Activated T-cell treated with anti-CD3 and anti-CD28 coated beads for 24 hours (primary cell): ENCODE results near the gene CTTNBP2NL.
"Not testable (repeated sequence)": the region's sequence is repeated elsewhere in the genome, so short reads cannot be mapped to it uniquely, and the experiment has no call there.

ENCODE experiments used
- DNase-seq: peaks from one replicate; pipeline ENCODE4 v3.0.0-alpha.2; 2020; ENCODE audit warnings: low read depth

CTTNBP2NL gene

DNA sequence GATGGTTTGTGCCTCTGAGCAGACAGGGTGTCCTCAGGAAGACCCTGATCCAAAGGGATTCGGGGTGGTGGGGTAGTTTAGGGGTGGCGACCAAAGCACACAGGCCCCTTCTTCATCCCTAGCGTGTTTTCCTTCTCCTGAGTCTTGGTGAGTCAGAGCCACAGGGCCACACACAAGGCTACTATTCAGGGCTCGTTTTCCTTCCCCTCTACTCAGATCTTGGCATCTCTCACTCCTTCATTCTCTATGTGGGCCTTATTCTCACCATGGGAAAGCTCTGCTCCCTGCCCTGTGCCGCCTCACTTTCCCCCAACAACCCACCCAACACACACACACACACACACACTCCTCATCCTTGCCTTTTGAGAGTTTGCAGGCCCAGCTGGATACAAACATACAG is 69.1 kb downstream of the CTTNBP2NL start:
- no peak for DNase-seq

DNA sequence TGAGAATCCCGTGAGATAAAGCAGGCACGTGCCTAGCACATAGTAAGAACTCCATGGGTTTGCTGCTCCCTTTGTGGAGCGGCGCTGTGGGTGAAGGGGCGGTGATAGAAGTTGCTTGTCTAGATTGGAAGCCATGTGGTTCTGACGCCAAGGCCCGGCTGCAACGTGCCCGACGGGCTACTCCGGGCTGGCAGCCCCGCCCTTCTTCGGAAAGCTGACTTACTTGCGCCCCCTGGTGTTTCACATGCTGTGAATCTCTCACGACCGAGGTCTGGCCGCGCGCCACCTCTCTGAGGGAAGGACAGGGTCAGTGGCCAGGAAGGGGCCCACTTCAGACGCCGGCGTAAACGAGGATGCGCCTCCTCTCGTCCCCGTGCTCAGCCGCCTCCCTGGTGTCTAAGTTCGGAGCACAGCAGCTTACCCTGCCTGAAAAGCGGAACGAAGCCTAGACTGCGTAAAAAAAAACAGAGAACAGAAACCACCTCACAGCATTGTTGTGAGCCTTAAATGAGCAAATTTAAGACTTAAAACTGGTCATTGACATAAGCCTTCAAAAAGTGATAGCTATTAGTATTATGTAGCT is 70.2 kb downstream of the CTTNBP2NL start:
- peak; percentile 84 for DNase-seq

DNA sequence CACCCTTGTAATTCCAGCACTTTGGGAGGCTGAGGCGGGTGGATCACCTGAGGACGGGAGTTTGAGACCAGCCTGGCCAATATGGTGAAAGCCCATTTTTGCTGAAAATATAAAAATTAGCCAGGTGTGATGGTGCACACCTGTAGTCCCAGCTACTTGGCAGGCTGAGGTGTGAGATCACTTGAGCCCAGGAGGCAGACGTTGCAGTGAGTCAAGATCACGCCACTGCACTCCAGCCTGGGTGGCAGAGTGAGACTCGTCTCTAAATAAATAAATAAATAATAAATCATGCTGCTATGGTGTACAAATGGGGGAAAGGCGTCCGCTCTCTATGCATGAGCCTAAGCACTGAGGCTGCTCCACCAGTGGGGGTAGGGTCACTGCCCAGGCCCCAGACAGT is 74.3 kb downstream of the CTTNBP2NL start:
- not testable (repeated sequence) for DNase-seq

DNA sequence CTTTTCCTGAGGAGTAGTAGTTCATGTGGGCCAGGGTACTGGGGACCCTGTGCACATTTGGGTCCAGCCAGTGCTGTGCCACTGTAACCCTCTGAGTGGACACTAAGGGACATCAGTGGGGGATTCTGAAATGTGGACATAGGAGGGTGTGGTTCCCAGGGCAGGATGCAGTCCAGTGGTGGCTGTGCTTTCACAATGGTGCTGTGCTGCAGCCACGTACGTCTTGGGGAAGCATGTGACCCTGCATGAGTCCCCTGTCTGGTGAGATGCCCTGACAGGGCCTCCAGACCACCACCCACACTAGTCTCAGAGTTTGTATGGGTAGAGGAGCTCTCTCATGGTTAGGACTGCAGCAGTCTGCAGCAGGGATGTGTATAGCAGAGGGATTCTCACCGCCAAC is 75.0 kb downstream of the CTTNBP2NL start:
- no peak for DNase-seq

DNA sequence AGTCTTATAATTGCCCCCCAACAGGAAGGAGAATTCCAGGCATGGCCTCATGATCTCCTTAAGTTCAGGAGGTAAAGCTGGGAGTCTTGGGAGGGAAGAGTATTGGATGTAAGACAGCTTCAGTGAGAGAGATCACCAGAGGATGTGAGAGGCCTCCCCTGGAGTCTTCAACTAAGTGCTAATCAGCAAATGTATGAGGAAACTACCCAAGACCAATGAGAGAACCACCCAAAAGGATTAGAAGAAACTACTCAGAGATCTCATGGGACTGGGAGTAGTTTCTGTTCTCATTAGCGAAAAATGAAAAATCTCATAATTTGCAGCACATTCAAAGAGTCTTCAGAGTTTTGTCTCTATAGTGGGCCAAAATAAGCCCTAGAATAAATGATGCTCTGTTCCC is 76.1 kb downstream of the CTTNBP2NL start:
- no peak for DNase-seq

DNA sequence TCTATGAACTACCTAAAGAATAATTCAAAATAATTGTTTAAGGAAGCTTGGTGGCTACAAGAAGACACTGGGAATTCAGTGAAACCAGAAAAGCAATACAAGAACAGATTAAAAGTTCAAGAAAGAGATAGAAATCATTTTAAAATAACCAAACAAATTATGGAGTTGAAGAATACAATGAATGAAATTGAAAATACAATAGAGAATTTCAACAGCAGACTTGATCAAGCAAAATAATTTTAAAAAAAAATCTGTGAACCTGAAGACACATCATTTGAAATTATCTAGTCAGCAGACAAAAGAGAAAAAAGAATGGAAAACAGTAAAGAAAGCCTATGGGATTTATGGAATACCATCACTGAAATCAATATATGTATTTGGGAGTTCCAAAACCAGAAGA is 81.5 kb downstream of the CTTNBP2NL start:
- no peak for DNase-seq

DNA sequence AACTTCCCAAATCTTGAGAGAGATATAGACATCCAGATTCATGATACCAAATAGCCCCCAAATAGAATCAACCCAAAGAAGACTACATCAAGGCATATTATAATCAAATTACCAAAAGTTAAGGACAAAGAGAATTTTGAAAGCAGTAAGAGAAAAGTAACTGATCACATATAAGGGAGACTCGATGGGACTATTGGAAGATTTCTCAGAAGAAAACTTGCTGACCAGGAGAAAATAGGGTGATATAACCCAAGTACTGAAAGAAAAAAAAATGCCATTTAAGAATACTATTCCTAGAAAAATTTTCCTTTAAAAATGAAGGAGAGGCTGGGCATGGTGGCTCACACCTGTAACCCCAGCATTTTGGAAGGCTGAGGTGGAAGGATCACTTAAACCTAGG is 82.3 kb downstream of the CTTNBP2NL start:
- DNase-seq, result no peak

DNA sequence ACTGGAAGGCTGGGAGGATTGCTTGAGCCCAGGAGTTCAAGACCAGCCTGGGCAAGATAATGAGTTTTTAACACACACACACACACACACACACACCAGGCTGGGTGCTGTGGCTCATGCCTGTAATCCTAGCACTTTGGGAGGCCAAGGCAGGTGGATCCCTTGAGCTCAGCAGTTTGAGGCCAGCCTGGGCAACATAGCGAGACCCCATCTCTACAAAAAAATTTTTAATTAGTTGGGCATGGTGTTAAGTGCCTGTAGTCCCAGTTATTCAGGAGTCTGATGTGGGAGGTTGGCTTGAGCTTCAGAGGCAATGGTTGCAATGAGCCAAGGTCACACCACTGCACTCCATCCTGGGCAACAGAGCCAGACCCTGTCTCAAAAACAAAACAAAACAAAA is 90.0 kb downstream of the CTTNBP2NL start:
- DNase-seq, result not testable (repeated sequence)

DNA sequence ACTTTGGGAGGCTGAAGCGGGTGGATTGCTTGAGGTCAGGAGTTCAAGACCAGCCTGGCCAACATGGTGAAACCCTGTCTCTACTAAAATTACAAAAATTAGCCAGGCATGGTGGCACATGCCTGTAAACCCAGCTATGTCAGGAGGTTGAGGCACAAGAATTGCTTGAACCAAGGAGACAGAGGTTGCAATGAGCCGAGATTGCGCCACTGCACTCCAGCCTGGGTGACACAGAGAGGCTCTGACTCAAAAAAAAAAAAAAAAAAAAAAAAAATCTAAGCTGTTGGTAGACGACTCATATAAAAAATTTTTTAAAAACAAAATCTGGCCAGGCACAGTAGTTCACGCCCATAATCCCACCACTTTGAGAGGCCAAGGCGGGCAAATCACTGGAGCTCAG is 91.7 kb downstream of the CTTNBP2NL start:
- not testable (repeated sequence) for DNase-seq

DNA sequence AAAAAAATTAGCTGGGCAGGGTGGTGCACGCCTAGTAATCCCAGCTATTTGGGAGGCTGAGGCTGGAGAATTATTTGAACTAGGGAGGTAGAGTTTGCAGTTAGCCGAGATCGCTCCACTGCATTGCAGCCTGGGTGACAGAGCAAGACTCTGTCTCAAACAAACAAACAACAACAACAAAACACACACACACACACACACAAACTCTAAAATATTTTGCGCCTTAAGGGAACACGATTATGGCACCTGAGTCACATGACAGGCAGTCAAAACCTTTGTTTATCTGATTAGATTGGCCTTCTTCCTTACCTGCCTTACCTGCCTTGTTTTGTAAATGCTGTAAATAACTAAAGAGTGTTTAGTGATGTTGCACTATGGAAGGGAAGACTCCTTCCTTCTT is 92.1 kb downstream of the CTTNBP2NL start:
- DNase-seq, result no peak

DNA sequence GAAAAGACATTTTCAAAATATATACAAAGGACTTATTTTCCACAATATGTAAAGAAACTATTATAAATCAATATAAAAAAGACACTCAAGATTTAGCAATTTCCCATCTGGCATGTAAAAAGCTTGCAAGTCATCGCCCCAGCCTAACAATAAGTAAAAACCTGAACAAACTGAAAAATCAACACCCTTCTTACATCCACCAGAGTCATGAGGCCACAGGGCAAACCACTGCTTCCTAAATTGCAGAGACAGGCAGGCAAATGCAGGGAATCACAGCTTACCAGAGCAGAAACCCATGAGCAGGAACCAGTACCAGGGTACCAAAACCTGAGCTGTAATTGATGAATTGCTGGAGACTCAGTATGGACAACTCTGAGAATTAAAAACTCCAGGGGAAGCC is 96.1 kb downstream of the CTTNBP2NL start:
- DNase-seq, result no peak

DNA sequence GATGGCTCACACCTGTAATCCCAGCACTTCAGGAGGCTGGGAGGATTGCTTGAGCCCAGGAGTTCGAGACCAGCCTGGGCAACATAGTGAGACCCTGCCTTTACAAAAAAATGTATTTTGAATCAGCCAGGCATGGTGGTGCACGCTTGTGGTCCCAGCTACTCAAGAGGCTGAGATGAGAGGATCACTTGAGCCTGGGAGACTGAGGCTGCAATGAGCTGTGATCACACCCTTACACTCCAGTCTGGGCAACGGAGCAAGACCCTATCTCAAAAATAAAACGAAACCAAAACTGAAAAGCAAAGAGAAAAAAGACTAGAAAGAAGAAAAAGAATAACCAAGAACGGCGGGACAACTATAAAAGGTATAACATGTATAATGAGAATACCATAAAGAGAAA is 97.3 kb downstream of the CTTNBP2NL start:
- DNase-seq, result no peak

DNA sequence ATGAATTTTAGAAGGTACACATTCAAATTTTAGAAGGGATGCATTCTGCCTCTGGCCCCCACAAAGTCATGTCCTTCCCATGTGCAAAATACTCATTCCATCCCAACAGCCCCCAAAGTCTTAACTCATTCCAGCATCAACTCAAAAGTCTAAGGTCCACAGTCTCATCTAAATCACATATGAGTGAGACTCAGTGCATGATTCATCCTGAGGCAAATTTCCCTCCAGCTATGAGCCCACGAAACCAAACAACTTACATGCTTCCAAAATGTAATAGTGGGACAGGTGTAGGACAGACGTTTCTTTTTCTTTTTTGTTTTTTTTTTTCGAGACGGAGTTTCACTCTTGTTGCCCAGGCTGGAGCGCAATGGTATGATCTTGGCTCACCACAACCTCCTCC is 100.3 kb downstream of the CTTNBP2NL start:
- DNase-seq, result no peak

DNA sequence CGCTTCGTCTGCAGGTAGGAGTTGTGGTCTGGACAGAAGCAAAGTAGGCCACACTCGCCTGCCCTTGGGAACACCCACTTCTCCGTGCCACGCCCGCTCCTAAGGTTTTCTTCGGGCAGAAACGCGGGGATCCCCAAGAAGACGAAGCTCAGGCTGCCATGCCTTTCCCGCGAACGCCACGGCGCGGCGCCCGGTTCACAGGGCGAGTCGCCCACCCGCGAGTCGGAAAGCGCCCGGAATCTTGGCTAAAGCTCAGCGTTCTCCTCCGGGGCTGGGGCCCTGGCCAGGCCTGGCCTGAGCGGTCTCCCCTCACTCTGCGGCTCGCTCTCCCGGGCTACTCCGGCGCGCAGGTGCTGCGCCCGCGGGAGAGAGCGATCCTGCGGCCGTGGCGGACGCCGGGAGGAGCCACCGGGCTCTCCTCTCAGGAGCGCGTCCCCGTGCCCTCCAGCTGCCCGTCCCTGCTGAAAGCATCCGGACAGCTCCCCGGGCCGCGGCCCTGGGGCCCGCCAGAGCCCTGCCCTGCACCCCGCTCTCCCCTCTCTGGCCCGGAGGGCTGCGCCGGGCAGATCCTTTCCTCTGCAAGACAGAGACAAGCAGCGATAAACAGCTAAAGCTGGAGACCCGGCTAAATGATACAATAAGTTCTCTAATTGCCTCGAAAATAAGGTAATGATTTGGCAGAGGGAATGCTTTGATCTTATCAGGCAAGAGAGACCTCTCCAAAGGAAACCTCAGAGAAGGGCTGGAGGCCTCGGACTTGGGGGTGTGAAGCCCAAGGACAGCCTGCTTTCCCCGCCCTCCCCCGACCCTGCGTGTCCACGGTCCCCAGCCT is 106.0 kb downstream of the CTTNBP2NL start:
- DNase-seq, result peak; percentile 32

DNA sequence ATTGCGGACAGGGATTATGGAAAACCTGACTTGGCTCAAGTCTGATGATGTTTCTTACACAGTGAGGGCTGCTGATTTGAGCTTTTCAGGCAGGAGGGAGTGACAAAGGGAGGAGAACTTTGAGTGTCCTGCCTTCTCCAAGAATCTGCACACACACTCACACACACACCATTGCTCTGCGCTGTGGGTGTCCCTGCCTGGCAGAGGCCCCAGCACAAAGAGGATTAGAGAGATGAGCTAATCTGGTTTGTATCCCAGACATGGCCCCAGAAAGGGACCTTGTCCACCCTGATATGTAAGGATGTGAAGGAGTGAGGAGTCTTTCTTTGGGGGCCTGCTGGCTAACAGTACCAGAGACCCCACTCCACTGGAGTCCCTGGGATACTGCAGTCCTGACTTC is 106.8 kb downstream of the CTTNBP2NL start:
- no peak for DNase-seq

DNA sequence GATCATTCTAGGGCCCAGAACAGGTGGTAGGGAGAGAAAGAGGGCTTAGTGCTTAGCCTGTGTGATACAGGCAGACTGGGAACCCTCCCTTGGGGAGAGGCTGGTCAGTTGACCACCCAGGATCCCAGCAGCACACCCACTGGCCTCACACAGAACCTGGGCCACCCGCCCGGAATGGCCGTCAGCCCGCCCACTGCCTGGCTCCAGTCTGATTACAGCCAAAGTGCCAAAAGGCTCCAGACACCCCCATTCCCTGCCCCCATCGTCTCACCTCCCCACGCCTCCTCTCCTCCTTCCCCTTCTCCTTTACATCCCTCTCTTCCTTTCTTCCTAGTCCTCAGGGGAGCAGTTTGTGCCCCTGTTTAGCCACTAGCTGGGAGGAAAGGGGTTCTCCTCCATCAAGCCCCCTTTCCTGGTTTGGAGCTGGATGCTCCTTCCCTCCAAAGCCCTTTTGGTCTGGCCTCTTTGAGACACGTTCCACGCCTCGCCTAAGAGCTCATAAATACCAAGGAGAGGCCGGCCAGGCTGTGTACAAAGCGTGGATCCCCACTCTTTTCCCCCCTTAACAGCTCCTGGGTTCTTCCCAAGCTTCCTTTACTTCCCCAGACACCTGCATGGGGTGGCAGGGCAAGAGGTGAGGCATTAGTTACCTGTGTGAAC is 108.1 kb downstream of the CTTNBP2NL start:
- no peak for DNase-seq

DNA sequence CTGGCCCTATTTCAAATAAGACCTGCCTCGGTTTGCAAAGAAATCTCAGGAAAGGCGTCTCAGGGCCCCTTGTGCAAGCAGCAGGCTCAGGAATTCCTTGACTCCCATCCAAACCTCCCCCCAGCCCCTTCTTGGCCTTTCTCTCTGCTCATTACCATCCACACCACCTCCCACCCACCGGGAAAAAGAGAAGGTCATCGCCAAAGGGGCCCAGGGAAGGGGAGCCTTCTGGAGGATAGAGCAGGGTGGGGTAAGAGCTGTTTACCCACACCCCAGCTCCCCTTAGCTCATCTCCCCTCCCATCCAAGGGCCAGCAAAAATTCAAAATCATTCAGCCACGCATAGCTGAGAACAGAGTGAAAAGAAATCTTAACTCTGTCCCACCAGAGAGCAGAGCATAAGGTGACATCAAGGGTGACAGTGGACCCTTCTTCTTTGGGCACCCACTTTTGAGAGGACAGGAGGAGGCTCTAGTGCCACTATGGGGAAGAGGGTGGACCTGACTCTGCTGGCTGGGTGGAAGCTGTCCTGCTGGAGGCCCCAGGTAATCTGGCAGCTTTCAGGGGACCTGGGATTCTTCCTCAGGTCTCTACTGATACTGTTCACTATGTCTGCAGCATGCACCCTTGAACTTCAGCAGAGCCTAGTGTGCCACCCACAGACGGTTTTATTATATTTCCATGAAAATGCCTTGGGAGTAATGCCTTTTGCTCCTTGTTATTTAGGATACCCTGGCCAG is 108.8 kb downstream of the CTTNBP2NL start:
- no peak for DNase-seq

DNA sequence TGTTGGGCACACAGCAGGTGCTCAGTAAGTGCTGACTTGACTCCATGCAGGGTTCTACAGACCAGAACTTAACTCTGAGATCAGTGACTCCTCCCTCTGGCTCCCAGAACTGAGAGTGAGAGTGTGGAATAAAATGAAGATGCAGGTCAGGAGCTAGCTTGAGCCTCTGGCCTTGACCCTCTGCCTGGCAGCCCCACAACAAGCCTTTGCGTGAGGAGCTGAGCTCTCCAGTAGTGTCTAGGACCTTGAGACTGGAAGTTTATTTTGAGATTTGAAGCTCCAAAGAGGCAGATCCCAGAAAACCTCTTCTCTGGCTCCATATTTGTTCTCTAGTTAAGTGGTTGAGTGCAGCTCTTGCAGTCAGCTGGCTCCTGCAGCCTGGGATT is 109.4 kb downstream of the CTTNBP2NL start:
- DNase-seq, result no peak

DNA sequence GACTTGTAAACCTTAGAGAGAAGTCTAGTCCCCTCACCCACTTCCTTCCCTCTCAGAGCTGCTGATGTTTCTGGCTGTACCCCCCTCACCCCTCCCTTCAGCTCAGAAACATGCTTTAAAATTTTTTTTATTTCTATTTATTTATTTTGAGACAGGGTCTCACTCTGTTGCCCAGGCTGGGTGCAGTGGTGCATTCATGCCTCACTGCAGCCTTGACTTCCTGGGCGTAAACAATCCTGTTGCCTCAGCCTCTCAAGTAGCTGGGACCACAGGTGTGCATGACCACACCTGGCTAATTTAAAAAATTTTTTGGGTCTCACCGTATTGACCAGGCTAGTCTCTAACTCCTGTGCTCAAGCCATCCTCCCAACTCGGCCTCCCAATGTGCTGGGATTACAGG is 109.9 kb downstream of the CTTNBP2NL start:
- DNase-seq, result no peak

DNA sequence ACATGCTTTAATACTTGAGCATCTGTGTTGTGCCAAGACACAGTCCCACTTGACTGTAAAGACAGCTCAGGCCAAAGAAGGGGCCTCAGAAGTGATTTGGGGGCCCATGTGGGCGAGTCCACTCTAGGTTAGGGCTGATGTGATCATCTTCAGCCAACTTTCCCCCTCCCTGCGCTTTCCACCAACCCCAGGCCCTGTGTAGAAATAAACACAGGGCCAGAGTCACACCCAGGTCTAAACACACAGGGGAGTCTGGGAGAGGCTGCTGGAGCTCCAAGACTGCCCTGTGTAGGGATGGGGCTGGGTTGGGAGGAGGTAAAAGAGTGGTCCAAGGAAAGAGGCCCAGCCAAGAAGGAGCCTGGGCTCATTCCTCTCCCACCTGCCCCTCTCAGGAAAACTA is 110.3 kb downstream of the CTTNBP2NL start:
- DNase-seq, result no peak

DNA sequence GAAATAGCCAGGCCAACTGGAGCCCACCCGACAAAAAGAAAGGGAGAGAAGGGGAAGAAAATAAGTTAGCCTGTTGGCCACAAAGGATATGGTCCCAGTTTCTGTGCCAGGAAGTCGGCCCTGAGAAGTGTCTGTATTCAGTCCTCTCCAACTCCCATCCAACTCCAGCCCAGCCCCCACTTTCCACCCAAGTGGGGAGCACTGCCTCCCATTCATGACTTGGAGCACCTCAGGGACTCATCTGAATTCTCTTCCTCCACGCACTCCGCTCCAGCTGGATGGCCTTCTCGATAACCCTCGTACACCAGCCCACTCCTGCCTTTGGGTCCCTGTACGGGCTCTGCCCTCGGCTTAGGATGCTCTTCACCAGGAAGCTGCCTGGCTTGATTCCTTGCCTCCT is 110.7 kb downstream of the CTTNBP2NL start:
- DNase-seq, result no peak

DNA sequence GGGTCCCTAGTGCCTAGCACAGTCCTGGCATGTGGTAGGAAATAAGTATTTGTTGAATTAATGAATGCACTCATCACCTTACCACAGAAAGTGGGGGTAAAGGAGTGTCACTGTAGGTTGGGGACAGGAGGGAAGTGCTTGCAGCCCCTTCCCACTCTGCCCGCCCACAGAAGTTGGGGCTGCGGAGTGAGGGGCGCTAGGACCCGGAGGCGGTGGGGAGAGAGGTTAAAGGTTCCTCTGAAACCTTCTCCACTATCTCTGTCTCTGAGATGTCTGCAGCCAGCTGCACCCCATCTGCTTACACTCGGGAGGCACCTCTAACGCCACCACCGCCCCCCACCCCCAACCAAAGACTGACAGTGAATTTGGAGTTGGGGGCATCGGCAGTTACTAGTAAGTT is 111.3 kb downstream of the CTTNBP2NL start:
- no peak for DNase-seq

DNA sequence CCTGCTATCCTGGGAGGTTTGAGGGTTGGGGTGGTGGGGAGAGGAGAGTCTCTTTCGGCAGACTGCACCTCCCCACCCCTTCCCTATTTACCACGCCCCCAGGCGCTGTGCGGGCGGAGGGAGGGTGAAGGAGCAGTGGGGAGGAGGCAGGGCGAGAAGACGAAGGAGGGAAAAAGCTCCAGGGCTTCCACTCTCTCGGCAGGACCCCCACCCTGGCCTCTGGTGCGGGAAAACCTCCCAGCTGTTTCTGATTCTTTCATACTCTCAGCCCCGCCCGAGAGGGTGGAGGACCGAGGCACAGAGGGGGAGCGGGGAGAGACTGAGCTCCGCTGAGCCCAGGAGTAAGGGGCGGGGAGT is 111.9 kb downstream of the CTTNBP2NL start:
- no peak for DNase-seq
